ENCODE results near the gene ZSCAN5A. TPM values are rescaled to one million over a fixed set of nuclear protein-coding genes. Genes with fewer than 3 reads are reported as not detected.

The ZSCAN5A gene
- total and polyA plus RNA-seq, 2 donors (not counting 1 experiment from before 2014, with no cell fraction given): 5.2 to 24.8 TPM

- WGBS (ENCODE audit: insufficient coverage): 97% methylated on average over 4 of the region's 6 CpGs
- intact Hi-C loops (cut with micrococcal nuclease): no loop called here
- TF ChIP-seq EZH2 (IDR thresholded peaks at IDR 0.05; ENCODE audit: borderline replicate concordance, insufficient read depth, low read depth, low read length, poor library complexity, severe bottlenecking) (no peak), CTCF (IDR thresholded peaks at IDR 0.05) (no peak)
Measured at GRCh38 chr19:56291867-56292266, 22.8 kb downstream of the ZSCAN5A start.

GRCh38 chr19:56290104-56290503, 24.5 kb downstream of the ZSCAN5A start:
- H3K4me1 ChIP-seq (ENCODE audit: control insufficient read depth in 2 of 2, insufficient read depth in 2 of 2, low read length in 2 of 2): no peaks in the 10 kb centered on the region
- no peaks in the 10 kb centered on the region for H3K79me2 ChIP-seq (ENCODE audit: control insufficient read depth, insufficient read depth, low read length)
- DNase-seq (no peak), ATAC-seq (ENCODE audit: low read depth) (no peak)
- no peaks in the 10 kb centered on the region for H3K27me3 ChIP-seq (replicated peaks in 1 of 4; ENCODE audit: control extremely low read depth in 1 of 4, control insufficient read depth in 3 of 4, insufficient read depth in 4 of 4, low read length in 3 of 4)
- CTCF ChIA-PET: interaction anchor here (1.8 kb wide), 1 partner anchor 37 kb away, joined by 4 read pairs; no protein-coding TSS in a partner anchor
- Mint-ChIP-seq H3K4me1 (no peaks in the 10 kb centered on the region), H3K27me3 (no peaks in the 10 kb centered on the region), H3K9me3 (ENCODE audit: insufficient read depth) (no peaks in the 10 kb centered on the region), H3K4me3 (no peak overlapping the region), H3K27ac (no peak overlapping the region)
- H4K20me1 ChIP-seq (ENCODE audit: control insufficient read depth, insufficient read depth, low read length, poor library complexity, severe bottlenecking): no peaks in the 10 kb centered on the region
- no peak overlapping the region for H2AFZ ChIP-seq (ENCODE audit: insufficient read depth, low read depth, low read length, poor library complexity, severe bottlenecking)
- TF ChIP-seq CTCF (IDR thresholded peaks at IDR 0.05) (no peak), EZH2 (IDR thresholded peaks at IDR 0.05; ENCODE audit: borderline replicate concordance, insufficient read depth, low read depth, low read length, poor library complexity, severe bottlenecking) (no peak)
- no peaks in the 10 kb centered on the region for H3K9me3 ChIP-seq (ENCODE audit: control extremely low read depth in 1 of 3, control insufficient read depth in 2 of 3, insufficient read depth in 1 of 3, low read length in 2 of 3)
- peaks cover 0 to 6% of the 10 kb centered on the region in 2 experiments for H3K36me3 ChIP-seq (replicated peaks in 1 of 2; ENCODE audit: control extremely low read depth in 1 of 2, control insufficient read depth in 1 of 2, extremely low read depth in 1 of 2, insufficient read depth in 2 of 2, low read length in 1 of 2)
- no peak overlapping the region for H3K9ac ChIP-seq (ENCODE audit: low read length)
- intact Hi-C loops (cut with micrococcal nuclease): no loop called here
- H3K27ac ChIP-seq (ENCODE audit: low read length in 2 of 2): no peak overlapping the region
- H3K4me2 ChIP-seq (replicated peaks; ENCODE audit: low read depth, low read length, poor library complexity, severe bottlenecking): no peak overlapping the region
- POLR2A ChIA-PET: no interaction called here
- H3K4me3 ChIP-seq (ENCODE audit: control extremely low read depth in 1 of 5, extremely low read depth in 1 of 5, insufficient read depth in 1 of 5, low read depth in 2 of 5, low read length in 4 of 5): no peak overlapping the region

More at GRCh38 chr19:56291867-56292266, 22.8 kb downstream of the ZSCAN5A start:
- Histone ChIP-seq H3K36me3 (replicated peaks in 1 of 2; ENCODE audit: control extremely low read depth in 1 of 2, control insufficient read depth in 1 of 2, extremely low read depth in 1 of 2, insufficient read depth in 2 of 2, low read length in 1 of 2) (peaks cover 0 to 6% of the 10 kb centered on the region in 2 experiments), H3K27ac (ENCODE audit: low read length in 2 of 2) (no peak overlapping the region), H3K79me2 (ENCODE audit: control insufficient read depth, insufficient read depth, low read length) (no peaks in the 10 kb centered on the region), H3K4me3 (ENCODE audit: control extremely low read depth in 1 of 5, extremely low read depth in 1 of 5, insufficient read depth in 1 of 5, low read depth in 2 of 5, low read length in 4 of 5) (no peak overlapping the region), H4K20me1 (ENCODE audit: control insufficient read depth, insufficient read depth, low read length, poor library complexity, severe bottlenecking) (no peaks in the 10 kb centered on the region), H3K9ac (ENCODE audit: low read length) (no peak overlapping the region), H3K9me3 (ENCODE audit: control extremely low read depth in 1 of 3, control insufficient read depth in 2 of 3, insufficient read depth in 1 of 3, low read length in 2 of 3) (no peaks in the 10 kb centered on the region), H2AFZ (ENCODE audit: insufficient read depth, low read depth, low read length, poor library complexity, severe bottlenecking) (no peak overlapping the region), H3K27me3 (replicated peaks in 1 of 4; ENCODE audit: control extremely low read depth in 1 of 4, control insufficient read depth in 3 of 4, insufficient read depth in 4 of 4, low read length in 3 of 4) (no peaks in the 10 kb centered on the region), H3K4me2 (replicated peaks; ENCODE audit: low read depth, low read length, poor library complexity, severe bottlenecking) (no peak overlapping the region), H3K4me1 (ENCODE audit: control insufficient read depth in 2 of 2, insufficient read depth in 2 of 2, low read length in 2 of 2) (no peaks in the 10 kb centered on the region)
- CTCF ChIA-PET: no interaction called here
- H3K4me3 Mint-ChIP-seq: no peak overlapping the region
- ATAC-seq (ENCODE audit: low read depth) (no peak), DNase-seq (no peak)
- no peaks in the 10 kb centered on the region for H3K27me3 Mint-ChIP-seq
- H3K4me1 Mint-ChIP-seq: no peaks in the 10 kb centered on the region
- H3K27ac Mint-ChIP-seq: no peak overlapping the region
- H3K9me3 Mint-ChIP-seq (ENCODE audit: insufficient read depth): no peaks in the 10 kb centered on the region
- POLR2A ChIA-PET: no interaction called here

Data from B cell (primary cell).